ENCODE data around the gene ALOX12. TPM values are rescaled to one million over a fixed set of nuclear protein-coding genes. Genes with fewer than 3 reads are reported as not detected.

Gene ALOX12
- polyA plus RNA-seq, 1 experiment: not detected

GRCh38 chr17:7014261-7014994 is 18.6 kb downstream of the ALOX12 start:
- POLR2A ChIA-PET: interaction anchor here (0.6 kb wide), 1 partner anchor 88 kb away, joined by 4 read pairs; no protein-coding TSS in a partner anchor
- DNase-seq (ENCODE audit: low read depth): peak; percentile 78
- CTCF ChIA-PET: interaction anchor here (0.6 kb wide), 1 partner anchor 122 kb away, joined by 3 read pairs; no protein-coding TSS in a partner anchor
- Histone ChIP-seq H3K4me3 (ENCODE audit: low read depth, low read length) (peak overlapping the region; percentile 99), H3K27me3 (ENCODE audit: control insufficient read depth, insufficient read depth, low read length) (no peaks in the 10 kb centered on the region), H3K36me3 (ENCODE audit: control insufficient read depth, insufficient read depth, low read length) (peaks cover 8% of the 10 kb centered on the region)
- peak; percentile 61 for TF ChIP-seq CTCF (IDR thresholded peaks at IDR 0.05; ENCODE audit: insufficient read depth, low read depth, low read length)

- TF ChIP-seq CTCF (IDR thresholded peaks at IDR 0.05; ENCODE audit: insufficient read depth, low read depth, low read length): no peak
- Histone ChIP-seq H3K36me3 (ENCODE audit: control insufficient read depth, insufficient read depth, low read length) (peaks cover 6% of the 10 kb centered on the region), H3K4me3 (ENCODE audit: low read depth, low read length) (peak overlapping the region; percentile 99), H3K27me3 (ENCODE audit: control insufficient read depth, insufficient read depth, low read length) (no peaks in the 10 kb centered on the region)
- ChIA-PET POLR2A (interaction anchor here (0.6 kb wide), 1 partner anchor 88 kb away, joined by 4 read pairs; no protein-coding TSS in a partner anchor), CTCF (interaction anchor here (0.6 to 2.3 kb wide), 5 partner anchors 101 to 957 kb away, joined by 3 to 8 read pairs (median 3); no protein-coding TSS in a partner anchor)
- DNase-seq (ENCODE audit: low read depth): no peak
These were observed 19.4 kb downstream of the ALOX12 start for GRCh38 chr17:7014995-7015958.

- Histone ChIP-seq H3K27me3 (ENCODE audit: control insufficient read depth, insufficient read depth, low read length) (no peaks in the 10 kb centered on the region), H3K36me3 (ENCODE audit: control insufficient read depth, insufficient read depth, low read length) (peaks cover 6% of the 10 kb centered on the region), H3K4me3 (ENCODE audit: low read depth, low read length) (no peak overlapping the region)
- POLR2A ChIA-PET: no interaction called here
- CTCF ChIA-PET: interaction anchor here (0.7 to 2.3 kb wide), 4 partner anchors 102 to 265 kb away, joined by 3 to 8 read pairs (median 5); no protein-coding TSS in a partner anchor
- no peak for TF ChIP-seq CTCF (IDR thresholded peaks at IDR 0.05; ENCODE audit: insufficient read depth, low read depth, low read length)
- DNase-seq (ENCODE audit: low read depth): no peak
These were observed 20.6 kb downstream of the ALOX12 start for GRCh38 chr17:7016418-7016817.

- CTCF ChIA-PET: interaction anchor here (1.4 to 2.3 kb wide), 2 partner anchors 104 to 106 kb away, joined by 4 to 8 read pairs; no protein-coding TSS in a partner anchor
- Histone ChIP-seq H3K27me3 (ENCODE audit: control insufficient read depth, insufficient read depth, low read length) (no peaks in the 10 kb centered on the region), H3K36me3 (ENCODE audit: control insufficient read depth, insufficient read depth, low read length) (peaks cover 6% of the 10 kb centered on the region), H3K4me3 (ENCODE audit: low read depth, low read length) (no peak overlapping the region)
- POLR2A ChIA-PET: interaction anchor here (0.6 kb wide), 2 partner anchors 18 to 264 kb away, joined by 5 read pairs; partner anchors contain the start of gene SLC16A13
- DNase-seq (ENCODE audit: low read depth): no peak
- no peak for TF ChIP-seq CTCF (IDR thresholded peaks at IDR 0.05; ENCODE audit: insufficient read depth, low read depth, low read length)
These were observed 21.3 kb downstream of the ALOX12 start for GRCh38 chr17:7016886-7017826.

Data from BJ (cell line).